ENCODE measurements around the gene TSEN54.

TSEN54 gene

DNA sequence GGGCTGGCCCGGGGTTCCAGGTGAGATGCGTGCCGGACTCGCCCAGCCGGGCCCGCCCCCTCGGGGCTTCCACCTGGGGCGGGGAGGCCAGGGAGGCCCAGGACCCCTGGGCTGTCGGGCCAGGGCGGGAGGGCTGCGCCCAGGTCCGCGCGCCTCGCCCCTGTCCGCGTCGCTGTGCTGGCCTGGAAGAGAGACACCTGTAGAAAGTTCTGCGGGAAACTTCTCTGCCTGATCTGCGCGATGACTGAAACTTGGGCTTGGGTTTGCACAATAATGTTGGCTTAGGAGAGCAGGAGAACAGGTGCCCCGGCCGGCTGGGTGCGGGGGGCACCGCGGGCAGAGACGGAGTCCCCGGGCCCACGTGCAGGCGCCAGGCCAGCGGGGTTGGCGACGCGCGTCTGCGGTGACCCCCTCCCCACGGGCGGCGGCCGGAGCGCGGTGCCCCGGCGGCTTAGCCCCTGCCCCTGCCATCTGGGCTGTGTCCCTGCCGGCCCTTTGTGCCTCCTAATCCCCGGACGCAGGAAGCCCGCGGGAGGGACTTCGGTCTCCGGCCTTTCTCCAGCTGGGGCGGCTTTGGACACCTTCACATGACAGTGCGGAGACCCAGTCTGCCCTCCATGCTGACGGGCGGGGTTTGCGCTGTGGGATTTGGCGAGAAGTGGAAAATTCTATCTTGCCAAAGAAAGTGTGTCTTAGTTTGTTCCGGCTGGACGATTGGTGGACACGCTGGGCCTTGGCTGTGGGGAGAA lies 9.7 kb downstream of the TSEN54 start:
- TF ChIP-seq, protein P1, sequence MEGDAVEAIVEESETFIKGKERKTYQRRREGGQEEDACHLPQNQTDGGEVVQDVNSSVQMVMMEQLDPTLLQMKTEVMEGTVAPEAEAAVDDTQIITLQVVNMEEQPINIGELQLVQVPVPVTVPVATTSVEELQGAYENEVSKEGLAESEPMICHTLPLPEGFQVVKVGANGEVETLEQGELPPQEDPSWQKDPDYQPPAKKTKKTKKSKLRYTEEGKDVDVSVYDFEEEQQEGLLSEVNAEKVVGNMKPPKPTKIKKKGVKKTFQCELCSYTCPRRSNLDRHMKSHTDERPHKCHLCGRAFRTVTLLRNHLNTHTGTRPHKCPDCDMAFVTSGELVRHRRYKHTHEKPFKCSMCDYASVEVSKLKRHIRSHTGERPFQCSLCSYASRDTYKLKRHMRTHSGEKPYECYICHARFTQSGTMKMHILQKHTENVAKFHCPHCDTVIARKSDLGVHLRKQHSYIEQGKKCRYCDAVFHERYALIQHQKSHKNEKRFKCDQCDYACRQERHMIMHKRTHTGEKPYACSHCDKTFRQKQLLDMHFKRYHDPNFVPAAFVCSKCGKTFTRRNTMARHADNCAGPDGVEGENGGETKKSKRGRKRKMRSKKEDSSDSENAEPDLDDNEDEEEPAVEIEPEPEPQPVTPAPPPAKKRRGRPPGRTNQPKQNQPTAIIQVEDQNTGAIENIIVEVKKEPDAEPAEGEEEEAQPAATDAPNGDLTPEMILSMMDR (IDR thresholded peaks at IDR 0.05; ENCODE audit: insufficient read depth, low read depth, low read length, missing control alignments): no peak
- DNase-seq (ENCODE audit: low read depth): no peak

DNA sequence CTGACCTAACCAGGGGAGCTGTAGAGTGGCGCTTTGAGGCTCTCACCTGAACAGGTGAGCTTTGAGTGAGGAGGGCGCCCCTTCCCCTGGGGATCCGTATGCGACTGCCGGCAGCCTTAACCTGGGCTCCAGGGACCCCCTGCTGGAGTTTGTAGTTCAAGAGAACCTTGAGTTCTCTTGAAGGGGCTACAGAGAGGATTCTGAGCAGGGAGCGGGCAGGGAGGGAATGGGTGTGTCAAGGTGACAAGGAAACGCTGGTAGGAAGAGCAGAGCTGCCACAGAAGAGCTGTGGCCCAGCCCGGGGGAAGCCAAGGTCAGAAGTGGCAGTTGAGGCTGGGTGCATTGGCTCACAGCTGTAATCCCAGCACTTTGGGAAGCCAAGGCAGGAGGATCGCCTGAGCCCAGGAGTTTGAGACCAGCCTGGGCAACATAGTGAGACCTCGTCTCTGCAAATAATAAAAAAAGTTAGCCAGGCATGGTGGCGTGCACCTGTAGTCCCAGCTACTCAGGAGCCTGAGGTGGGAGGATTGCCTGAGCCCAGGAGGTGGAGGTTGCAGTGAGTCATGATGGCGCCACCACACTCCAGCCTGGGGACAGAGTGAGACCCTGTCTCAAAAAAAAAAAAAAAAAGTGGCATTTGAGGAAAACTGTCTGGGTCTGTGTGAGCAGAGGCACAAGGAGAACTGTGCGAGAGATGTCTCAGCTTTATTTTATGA lies 10.4 kb downstream of the TSEN54 start:
- no peak overlapping the region for H3K4me3 ChIP-seq (ENCODE audit: low read depth, low read length)
- no peak for DNase-seq (ENCODE audit: low read depth)

More for the DNA sequence above, 9.7 kb downstream of the TSEN54 start:
- H3K4me3 ChIP-seq (ENCODE audit: low read depth, low read length): peak overlapping the region; percentile 56

DNA sequence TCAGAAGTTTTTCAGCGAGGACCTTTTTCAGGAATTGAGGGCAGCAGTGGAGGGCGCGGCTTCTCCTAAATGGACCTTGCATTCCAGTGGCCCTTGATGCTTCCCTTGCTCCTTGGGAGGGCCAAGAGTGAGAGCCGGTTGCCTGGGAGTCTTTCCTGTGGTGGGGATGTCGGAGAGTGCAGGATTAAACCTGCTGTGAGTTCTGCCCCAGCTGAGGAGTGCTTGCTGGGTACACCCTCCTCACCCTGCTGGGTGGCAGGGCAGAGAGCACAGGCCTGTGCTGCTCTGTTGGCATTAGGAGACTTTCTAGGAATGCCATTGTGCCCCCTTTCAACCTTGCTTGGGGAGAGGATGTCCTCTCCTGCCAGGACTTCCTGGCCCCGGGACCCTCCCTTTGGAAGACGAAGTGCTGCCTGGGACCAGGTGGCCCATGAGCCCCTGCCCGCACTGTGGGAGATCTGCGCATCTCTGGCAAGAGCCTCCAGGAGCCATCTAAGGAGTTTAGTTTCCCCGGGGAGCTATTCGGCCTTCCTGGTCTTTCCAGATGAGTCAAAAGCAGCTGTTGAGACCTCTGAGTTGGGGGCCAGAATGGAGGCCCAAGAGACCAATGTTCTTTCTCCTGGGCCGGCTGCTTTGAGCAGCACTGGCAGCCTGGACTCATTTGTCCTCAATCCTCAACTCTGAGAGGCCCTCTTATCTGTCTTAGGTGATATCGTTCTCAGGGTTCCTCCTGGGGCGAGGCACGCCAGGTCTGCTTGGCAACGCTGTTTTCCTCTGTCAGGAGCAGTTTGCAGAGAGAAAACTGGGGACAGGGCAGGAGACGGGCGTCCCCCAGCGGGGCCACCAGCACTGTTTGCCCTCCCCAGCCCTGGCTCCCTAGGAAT lies 14.8 kb downstream of the TSEN54 start:
- TF ChIP-seq, protein P1 (IDR thresholded peaks at IDR 0.05; ENCODE audit: insufficient read depth, low read depth, low read length, missing control alignments): no peak
- no peak for DNase-seq (ENCODE audit: low read depth)
- H3K4me3 ChIP-seq (ENCODE audit: low read depth, low read length): no peak overlapping the region

More for the DNA sequence above, 10.4 kb downstream of the TSEN54 start:
- TF ChIP-seq, protein P1 (IDR thresholded peaks at IDR 0.05; ENCODE audit: insufficient read depth, low read depth, low read length, missing control alignments): no peak

- TF ChIP-seq, protein P1 (IDR thresholded peaks at IDR 0.05; ENCODE audit: insufficient read depth, low read depth, low read length, missing control alignments): no peak
- no peak overlapping the region for H3K4me3 ChIP-seq (ENCODE audit: low read depth, low read length)
These were observed 15.4 kb downstream of the TSEN54 start for GRCh38 chr17:75531721-75532072.

GRCh38 chr17:75535119-75535537 lies 18.8 kb downstream of the TSEN54 start:
- TF ChIP-seq, protein P1 (IDR thresholded peaks at IDR 0.05; ENCODE audit: insufficient read depth, low read depth, low read length, missing control alignments): no peak
- peak; percentile 79 for DNase-seq (ENCODE audit: low read depth)
- H3K4me3 ChIP-seq (ENCODE audit: low read depth, low read length): no peak overlapping the region

More at GRCh38 chr17:75531721-75532072, 15.4 kb downstream of the TSEN54 start:
- no peak for DNase-seq (ENCODE audit: low read depth)

- no peak overlapping the region for H3K4me3 ChIP-seq (ENCODE audit: low read depth, low read length)
- TF ChIP-seq, protein P1 (IDR thresholded peaks at IDR 0.05; ENCODE audit: insufficient read depth, low read depth, low read length, missing control alignments): no peak
- no peak for DNase-seq (ENCODE audit: low read depth)
These were observed 19.5 kb downstream of the TSEN54 start for GRCh38 chr17:75535871-75536270.
